Measurements from ENCODE around the gene RASGRP2. TPM values are rescaled to one million over a fixed set of nuclear protein-coding genes. Genes with fewer than 3 reads are reported as not detected.

RASGRP2 gene
- total and polyA plus RNA-seq, 9 donors: 2.1 to 18.9 (median 7.6) TPM

- no peaks in the 10 kb centered on the region for H3K27me3 ChIP-seq
- intact Hi-C loops (cut with DNase I): no loop called here
- no peak overlapping the region for H3K4me3 ChIP-seq
- no peaks in the 10 kb centered on the region for H3K9me3 ChIP-seq
- TF ChIP-seq POLR2A (IDR thresholded peaks at IDR 0.05): no peak
- TF ChIP-seq CTCF (IDR thresholded peaks at IDR 0.05): no peak
- no peak for TF ChIP-seq EP300 (IDR thresholded peaks at IDR 0.05)
- H3K27ac ChIP-seq: no peak overlapping the region
- H3K36me3 ChIP-seq: no peaks in the 10 kb centered on the region
- 72 to 76% (median 73%) methylated on average over 5 of the region's 5 CpGs for WGBS, 3 donors
- DNase-seq: peak in 2 of 5 donors; percentile 8 to 12
- H3K4me1 ChIP-seq (ENCODE audit: insufficient read depth): peaks cover 14% of the 10 kb centered on the region
Observed at GRCh38 chr11:64762277-64762673, 18.3 kb upstream of the RASGRP2 start.

- peaks cover 14% of the 10 kb centered on the region for H3K4me1 ChIP-seq (ENCODE audit: insufficient read depth)
- no peaks in the 10 kb centered on the region for H3K9me3 ChIP-seq
- WGBS, 3 donors: 23 to 27% (median 23%) methylated on average over 7 of the region's 7 CpGs
- TF ChIP-seq CTCF (IDR thresholded peaks at IDR 0.05): no peak
- no peak for TF ChIP-seq EP300 (IDR thresholded peaks at IDR 0.05)
- TF ChIP-seq POLR2A (IDR thresholded peaks at IDR 0.05): no peak
- no peak overlapping the region for H3K4me3 ChIP-seq
- intact Hi-C loops (cut with DNase I): no loop called here
- H3K36me3 ChIP-seq: no peaks in the 10 kb centered on the region
- peak in 3 of 5 donors; percentile 13 to 66 (median 30) for DNase-seq
- H3K27me3 ChIP-seq: no peaks in the 10 kb centered on the region
- H3K27ac ChIP-seq: no peak overlapping the region
Observed at GRCh38 chr11:64760759-64761420, 16.9 kb upstream of the RASGRP2 start.

- Histone ChIP-seq H3K4me3 (no peak within 1 kb of the TSS), H3K27me3 (no peaks in the 10 kb centered on the region), H3K4me1 (ENCODE audit: insufficient read depth) (peaks cover 14% of the 10 kb centered on the region), H3K9me3 (no peaks in the 10 kb centered on the region), H3K36me3 (no peaks in the 10 kb centered on the region), H3K27ac (peak within 1 kb of the TSS; percentile 25 to 69)
- TF ChIP-seq POLR2A (IDR thresholded peaks at IDR 0.05) (no peak), EP300 (IDR thresholded peaks at IDR 0.05) (no peak), CTCF (IDR thresholded peaks at IDR 0.05) (no peak)
- DNase-seq: peak; percentile 78 to 89 (median 78)
- intact Hi-C loops (cut with DNase I): no loop called here
- 23 to 33% (median 25%) methylated on average over 24 of the region's 24 CpGs for WGBS, 3 donors
Observed at GRCh38 chr11:64759722-64760719, 16.1 kb upstream of the RASGRP2 start, which contains the start of gene PYGM. PYGM (minus strand) TSS chr11:64759974; CDS start chr11:64759898, 76 bp downstream.

- TF ChIP-seq EP300 (IDR thresholded peaks at IDR 0.05) (no peak), CTCF (IDR thresholded peaks at IDR 0.05) (no peak), POLR2A (IDR thresholded peaks at IDR 0.05) (no peak)
- peak overlapping the region; percentile 25 to 69 for H3K27ac ChIP-seq
Observed at GRCh38 chr11:64759131-64759721, 15.3 kb upstream of the RASGRP2 start.

More at GRCh38 chr11:64759131-64759721, 15.3 kb upstream of the RASGRP2 start:
- intact Hi-C loops (cut with DNase I): no loop called here
- H3K4me3 ChIP-seq: no peak overlapping the region
- DNase-seq: peak in 3 of 5 donors; percentile 14 to 44 (median 35)
- H3K36me3 ChIP-seq: no peaks in the 10 kb centered on the region
- H3K27me3 ChIP-seq: no peaks in the 10 kb centered on the region
- no peaks in the 10 kb centered on the region for H3K9me3 ChIP-seq
- 58 to 62% (median 62%) methylated on average over 17 to 21 of the region's 21 CpGs for WGBS, 3 donors
- peaks cover 14% of the 10 kb centered on the region for H3K4me1 ChIP-seq (ENCODE audit: insufficient read depth)
